Adrenal gland (tissue), 5 donors: ENCODE data around the gene SPINK1.

Source experiments
- CTCF ChIP-seq, 6 experiments: fragments of 450-650 bp in 4 of 6; fragments of 200-600 bp in 2 of 6; sonication (generic) in 1 of 6; IDR thresholded peaks; 1 replicate in 5 of 6; 2 replicates in 1 of 6; pipeline versions ENCODE4 v1.5.1 to v1.8.0; 2016 to 2021; ENCODE audit warnings: antibody characterized with exemption in 6 of 6, mild to moderate bottlenecking in 2 of 6, moderate library complexity in 1 of 6
- POLR2A ChIP-seq, 2 donors: fragments of 450-650 bp; IDR thresholded peaks; one replicate each; pipeline ENCODE4 v1.6.1; 2017; ENCODE audit warnings: antibody characterized with exemption in 2 of 2, mild to moderate bottlenecking in 2 of 2, moderate library complexity in 1 of 2
- donor health status: DM: no; HTN: no; CAD: no.

- TF ChIP-seq CTCF (IDR thresholded peaks at IDR 0.05) = no peak
- no peak for TF ChIP-seq POLR2A (IDR thresholded peaks at IDR 0.05)
Observed at GRCh38 chr5:147863454-147864158, 32.1 kb upstream of the SPINK1 start.
